H1 (cell line): ENCODE data around the gene WTIP. TPM values are rescaled to one million over a fixed set of nuclear protein-coding genes. Genes with fewer than 3 reads are reported as not detected.

Experiments used
- CTCF ChIA-PET: fragments of 300-600 bp; sonication (Branson Sonifier 250); formaldehyde crosslinking; loops from one replicate; lab custom pipeline; 2021; ENCODE audit not compliant: partially characterized antibody; lab: Charles Lee
- POLR2A ChIA-PET: fragments of 300-600 bp; sonication (Branson Sonifier 250); formaldehyde crosslinking; loops from one replicate; lab custom pipeline; 2021; ENCODE audit warnings: inconsistent platforms; ENCODE audit not compliant: partially characterized antibody; lab: Charles Lee
- DNase-seq, 2 experiments: peaks; one replicate each; pipeline versions ENCODE4 v3.0.0 to v3.0.0-alpha.2; 2010 to 2022; ENCODE audit warnings: low spot score in 2 of 2, low read depth in 1 of 2, mixed read lengths in 1 of 2
- FAIRE-seq: peaks from 2 replicates; lab custom pipeline; 2011; peaks lifted over from hg19 to GRCh38; lab: Jason Lieb, UNC
- H2AFZ ChIP-seq: 2 replicates; pipeline ENCODE4 v1.8.1; 2012; ENCODE audit warnings: low read length, inconsistent platforms
- H2AK5ac ChIP-seq: 2 replicates; pipeline ENCODE4 v1.6.1; 2013; ENCODE audit warnings: low read depth, low read length
- H2BK120ac ChIP-seq: replicated peaks from 2 replicates; pipeline ENCODE3; 2013; ENCODE audit warnings: low read depth, low read length, inconsistent platforms
- H2BK12ac ChIP-seq: 2 replicates; pipeline ENCODE4 v1.6.1; 2013; ENCODE audit warnings: low read depth, low read length
- H2BK15ac ChIP-seq: 2 replicates; pipeline ENCODE4 v1.6.1; 2013; ENCODE audit warnings: low read length
- H2BK20ac ChIP-seq: 2 replicates; pipeline ENCODE4 v1.6.1; 2013; ENCODE audit warnings: low read length
- H2BK5ac ChIP-seq: 2 replicates; pipeline ENCODE4 v1.6.1; 2013; ENCODE audit warnings: low read depth, low read length
- H3K14ac ChIP-seq: 2 replicates; pipeline ENCODE4 v1.6.1; 2013; ENCODE audit warnings: inconsistent platforms; ENCODE audit not compliant: insufficient read length
- H3K18ac ChIP-seq: 2 replicates; pipeline ENCODE4 v1.6.1; 2013; ENCODE audit warnings: low read length; ENCODE audit errors: extremely low read depth
- H3K23ac ChIP-seq: 2 replicates; pipeline ENCODE4 v1.6.1; 2013; ENCODE audit warnings: inconsistent platforms; ENCODE audit not compliant: insufficient read length
- H3K23me2 ChIP-seq: 2 replicates; pipeline ENCODE4 v1.6.1; 2013; ENCODE audit warnings: low read depth, low read length
- H3K27ac ChIP-seq: 2 replicates; pipeline ENCODE4 v1.6.1; 2011; ENCODE audit warnings: low read depth, low read length, inconsistent platforms
- H3K27me3 ChIP-seq, 4 experiments: replicated peaks in 1 of 4; 1 replicate in 1 of 4; 2 replicates in 3 of 4; pipeline versions ENCODE4 v1.6.1 to v1.8.1; 2011 to 2013; ENCODE audit warnings: low read length in 3 of 4, mild to moderate bottlenecking in 3 of 4, inconsistent platforms in 2 of 4, mixed read lengths in 2 of 4, moderate library complexity in 1 of 4; ENCODE audit not compliant: control insufficient read depth in 3 of 4, insufficient read depth in 3 of 4; ENCODE audit errors: extremely low read depth in 1 of 4
- H3K36me3 ChIP-seq, 4 experiments: 2 replicates each; pipeline versions ENCODE4 v1.6.1 to v1.8.1; 2011 to 2013; ENCODE audit warnings: mild to moderate bottlenecking in 4 of 4, low read length in 3 of 4, moderate library complexity in 2 of 4, control low read depth in 1 of 4, inconsistent platforms in 1 of 4; ENCODE audit not compliant: insufficient read depth in 4 of 4, control insufficient read depth in 2 of 4
- H3K4ac ChIP-seq: replicated peaks from 2 replicates; pipeline ENCODE3; 2013; ENCODE audit warnings: low read length, low read depth, mixed read lengths, inconsistent platforms; ENCODE audit not compliant: insufficient read length
- H3K4me1 ChIP-seq, 4 experiments: replicated peaks in 1 of 4; 1 replicate in 1 of 4; 2 replicates in 3 of 4; pipeline versions ENCODE4 v1.6.1 to v1.8.1; 2011 to 2013; ENCODE audit warnings: low read length in 3 of 4, inconsistent platforms in 2 of 4, mixed read lengths in 1 of 4; ENCODE audit not compliant: insufficient read depth in 4 of 4, control insufficient read depth in 3 of 4
- H3K4me2 ChIP-seq, 2 experiments: 2 replicates each; pipeline versions ENCODE4 v1.6.1 to v1.8.1; 2011 to 2013; ENCODE audit warnings: low read depth in 2 of 2, low read length in 2 of 2, control low read depth in 1 of 2, inconsistent platforms in 1 of 2, mild to moderate bottlenecking in 1 of 2; ENCODE audit not compliant: insufficient read depth in 1 of 2
- H3K4me3 ChIP-seq, 4 experiments: fragments of 200-600, 300-600 bp in 1 of 4; sonication (generic), shearing (Covaris generic), sonication (Bioruptor Twin) in 1 of 4; 2 replicates each; pipeline versions ENCODE4 v1.5.1 to v1.8.1; 2011 to 2016; ENCODE audit warnings: low read length in 4 of 4, low read depth in 3 of 4, control low read depth in 2 of 4, inconsistent platforms in 2 of 4, mild to moderate bottlenecking in 2 of 4, mixed read lengths in 1 of 4, moderate library complexity in 1 of 4; ENCODE audit not compliant: insufficient read depth in 2 of 4; ENCODE audit errors: extremely low read depth in 1 of 4
- H3K56ac ChIP-seq: replicated peaks from 2 replicates; pipeline ENCODE3; 2013; ENCODE audit warnings: low read depth, mild to moderate bottlenecking, mixed read lengths, low read length, inconsistent platforms; ENCODE audit not compliant: insufficient read length
- H3K79me1 ChIP-seq: 2 replicates; pipeline ENCODE4 v1.6.1; 2013; ENCODE audit warnings: low read depth, low read length, control low read depth
- H3K79me2 ChIP-seq, 2 experiments: 2 replicates each; pipeline versions ENCODE4 v1.6.1 to v1.8.1; 2012 to 2013; ENCODE audit warnings: low read length in 2 of 2, mild to moderate bottlenecking in 2 of 2, inconsistent platforms in 1 of 2; ENCODE audit not compliant: insufficient read depth in 2 of 2, control insufficient read depth in 1 of 2
- H3K9ac ChIP-seq, 4 experiments: replicated peaks in 1 of 4; 1 replicate in 1 of 4; 2 replicates in 3 of 4; pipeline versions ENCODE4 v1.6.1 to v1.8.1; 2011 to 2013; ENCODE audit warnings: low read depth in 3 of 4, low read length in 3 of 4, control low read depth in 2 of 4, mild to moderate bottlenecking in 2 of 4, moderate library complexity in 2 of 4, inconsistent platforms in 1 of 4; ENCODE audit errors: extremely low read depth in 1 of 4
- H3K9me3 ChIP-seq, 2 experiments: 2 replicates each; pipeline versions ENCODE4 v1.6.1 to v1.8.1; 2012 to 2013; ENCODE audit warnings: mild to moderate bottlenecking in 2 of 2, moderate library complexity in 2 of 2, control low read depth in 1 of 2, inconsistent platforms in 1 of 2, low read depth in 1 of 2, low read length in 1 of 2, mixed read lengths in 1 of 2; ENCODE audit not compliant: insufficient read depth in 2 of 2
- H4K20me1 ChIP-seq, 2 experiments: replicated peaks in 1 of 2; 2 replicates each; pipeline versions ENCODE3 to v1.8.1; 2011 to 2013; ENCODE audit warnings: inconsistent platforms in 2 of 2, low read length in 2 of 2, mild to moderate bottlenecking in 1 of 2; ENCODE audit not compliant: insufficient read depth in 2 of 2, control insufficient read depth in 1 of 2
- H4K5ac ChIP-seq: 2 replicates; pipeline ENCODE4 v1.6.1; 2013; ENCODE audit warnings: low read length, low read depth, mixed read lengths, inconsistent platforms; ENCODE audit not compliant: insufficient read length
- H4K8ac ChIP-seq: 2 replicates; pipeline ENCODE4 v1.8.0; 2013; ENCODE audit warnings: mild to moderate bottlenecking, moderate library complexity, low read length, inconsistent platforms; ENCODE audit not compliant: insufficient read depth; ENCODE audit errors: extremely low read depth
- H4K91ac ChIP-seq: replicated peaks from 2 replicates; pipeline ENCODE3; 2013; ENCODE audit warnings: low read length, mixed read lengths, inconsistent platforms; ENCODE audit not compliant: insufficient read length
- CBX5 ChIP-seq: fragments of 300-800, 300-1000 bp; sonication (generic); IDR thresholded peaks from 2 replicates; pipeline ENCODE4 v1.7.1; 2016; ENCODE audit warnings: antibody characterized with exemption, low read length, low read depth
- CEBPB ChIP-seq: IDR thresholded peaks from 2 replicates; pipeline ENCODE4 v1.6.1; 2012; ENCODE audit warnings: low read depth, low read length
- EP300 ChIP-seq, 2 experiments: IDR thresholded peaks; 1 replicate in 1 of 2; 2 replicates in 1 of 2; pipeline ENCODE4 v1.6.1; 2011 to 2012; ENCODE audit warnings: low read depth in 2 of 2, low read length in 2 of 2, mild to moderate bottlenecking in 2 of 2, borderline replicate concordance in 1 of 2, inconsistent platforms in 1 of 2, moderate library complexity in 1 of 2
- FOSL1 ChIP-seq: IDR thresholded peaks from 2 replicates; pipeline ENCODE4 v1.6.1; 2011; ENCODE audit warnings: mild to moderate bottlenecking, low read depth, low read length, moderate library complexity; ENCODE audit not compliant: insufficient read depth
- JUN ChIP-seq: IDR thresholded peaks from 2 replicates; pipeline ENCODE4 v1.6.1; 2011; ENCODE audit warnings: low read depth, mild to moderate bottlenecking, improper control_type of control experiment, low read length
- KDM5A ChIP-seq: fragments of 200-600 bp; IDR thresholded peaks from 2 replicates; pipeline ENCODE4 v1.7.1; 2012; ENCODE audit warnings: mild to moderate bottlenecking, low read length, inconsistent platforms, mixed read lengths
- POLR2A ChIP-seq, 2 experiments: IDR thresholded peaks; 1 replicate in 1 of 2; 2 replicates in 1 of 2; pipeline ENCODE4 v1.6.1; 2011; ENCODE audit warnings: low read depth in 2 of 2, low read length in 2 of 2, mild to moderate bottlenecking in 2 of 2; ENCODE audit errors: control extremely low read depth in 1 of 2
- POU5F1 ChIP-seq: IDR thresholded peaks from 2 replicates; pipeline ENCODE4 v1.6.1; 2011; ENCODE audit warnings: low read depth, mild to moderate bottlenecking, low read length, moderate library complexity
- RNF2 ChIP-seq: fragments of 200-900, 300-1000 bp; sonication (generic); IDR thresholded peaks from 2 replicates; pipeline ENCODE4 v1.7.1; 2016; ENCODE audit warnings: borderline replicate concordance, low read depth, mild to moderate bottlenecking, antibody characterized with exemption, low read length; ENCODE audit not compliant: poor library complexity, severe bottlenecking; ENCODE audit errors: missing control alignments
- SP1 ChIP-seq: IDR thresholded peaks from 2 replicates; pipeline ENCODE4 v1.6.1; 2011; ENCODE audit warnings: low read depth, low read length
- TAF1 ChIP-seq: IDR thresholded peaks from 2 replicates; pipeline ENCODE4 v1.6.1; 2011; ENCODE audit warnings: mild to moderate bottlenecking, low read depth, low read length
- TAF7 ChIP-seq: optimal IDR thresholded peaks from 2 replicates; pipeline ENCODE3; 2011; ENCODE audit warnings: low read depth, mild to moderate bottlenecking, inconsistent platforms, low read length, moderate library complexity, borderline replicate concordance
- USF2 ChIP-seq: IDR thresholded peaks from 2 replicates; pipeline ENCODE4 v1.6.1; 2011; ENCODE audit warnings: low read length, improper control_type of control experiment
- WGBS, 2 experiments: shearing (Covaris generic) in 1 of 2; methylation state at CpG; one replicate each; pipeline versions ENCODE4 v1.1.6 to v1.1.7; 2013 to 2015; ENCODE audit warnings: low lambda C conversion rate in 2 of 2, mixed read lengths in 2 of 2, inconsistent platforms in 1 of 2, low coverage in 1 of 2, missing lambda C conversion rate in 1 of 2; ENCODE audit not compliant: insufficient replicate concordance in 2 of 2, insufficient coverage in 1 of 2, insufficient read length in 1 of 2; ENCODE audit errors: extremely low coverage in 1 of 2, missing lambda C conversion rate in 1 of 2; 5-methylcytosine and 5-hydroxymethylcytosine counted together
- polyA plus RNA-seq, 7 experiments: library from polyadenylated mRNA; depleted of rRNA in 3 of 7; stranded (reverse) in 5 of 7; unstranded in 2 of 7; fragments of >200 nt in 5 of 7; fragments of 200-250 nt in 2 of 7; gene quantifications; 1 replicate in 5 of 7; 2 replicates in 1 of 7; 4 replicates in 1 of 7; pipeline versions ENCODE4 v1.2.1 to v1.2.3, GENCODE V29; 2011 to 2013; ENCODE audit warnings: missing spikeins in 2 of 7, mixed read lengths in 2 of 7
- total RNA-seq: library from RNA; stranded (reverse); fragmentation: NEBNext Ultra II Directional; extraction: Animal tissue kit (Norgen Biotek cat#: 25700); gene quantifications from 2 replicates; pipeline ENCODE4 v1.2.1, GENCODE V29; 2021

The WTIP gene
- total and polyA plus RNA-seq, 2 of the 8 experiments (the other 6 are each of a cell fraction or from before 2014, with no cell fraction given) = 8.7 to 15.4 TPM

- Histone ChIP-seq H2BK12ac (no peak overlapping the region), H2BK20ac (no peak overlapping the region), H3K79me1 (peaks cover 8% of the 10 kb centered on the region; the same call in 1 of the 2 replicates), H4K8ac (no peak overlapping the region), H2BK5ac (no peak overlapping the region), H3K4me2 (no peak overlapping the region), H3K4me1 (peaks cover 0 to 9% (median 6%) of the 10 kb centered on the region in 4 experiments; a peak in 6 of 7 replicates), H3K14ac (no peak overlapping the region), H2AK5ac (no peak overlapping the region), H3K56ac (no peak overlapping the region), H4K91ac (no peak overlapping the region), H3K18ac (no peak overlapping the region), H4K20me1 (peaks cover 0 to 16% of the 10 kb centered on the region in 2 experiments), H3K79me2 (peaks cover 0 to 6% of the 10 kb centered on the region in 2 experiments; a peak in 1 of 4 replicates), H3K27me3 (peaks cover 0 to 14% (median 8%) of the 10 kb centered on the region in 4 experiments; a peak in 5 of 7 replicates), H2BK120ac (no peak overlapping the region), H3K36me3 (peaks cover 0 to 5% (median 0%) of the 10 kb centered on the region in 4 experiments; a peak in 2 of 8 replicates), H3K9ac (no peak overlapping the region), H3K9me3 (no peaks in the 10 kb centered on the region), H3K4ac (no peak overlapping the region), H3K4me3 (no peak overlapping the region), H4K5ac (no peak overlapping the region), H3K23ac (no peak overlapping the region), H3K23me2 (peaks cover 16% of the 10 kb centered on the region; the same call in 1 of the 2 replicates), H2AFZ (no peak overlapping the region), H2BK15ac (no peak overlapping the region), H3K27ac (no peak overlapping the region)
- ChIA-PET CTCF (interaction anchor here (1.3 to 2.4 kb wide), 5 partner anchors 10 to 26 kb away, joined by 5 to 14 read pairs (median 7); no protein-coding TSS in a partner anchor), POLR2A (interaction anchor here (1.2 to 6.1 kb wide), 5 partner anchors 9 to 22 kb away, joined by 5 to 63 read pairs (median 6); no protein-coding TSS in a partner anchor)
- FAIRE-seq = no peak
- WGBS, 2 experiments = 81% methylated on average over 9 of the region's 9 CpGs; no CpG with 5 or more reads in 1 of the 2 experiments
- no peak for DNase-seq
- TF ChIP-seq SP1 (no peak), CBX5 (no peak), POU5F1 (no peak), FOSL1 (no peak), EP300 (IDR thresholded peaks at IDR 0.05; ENCODE audit: borderline replicate concordance in 1 of 2, low read depth in 2 of 2, low read length in 2 of 2) (no peak), RNF2 (no peak), USF2 (no peak), POLR2A (IDR thresholded peaks at IDR 0.05; ENCODE audit: control extremely low read depth in 1 of 2, low read depth in 2 of 2, low read length in 2 of 2) (no peak), CEBPB (no peak), JUN (no peak), KDM5A (no peak), TAF1 (no peak), TAF7 (no peak)
Observed at GRCh38 chr19:34485831-34486230, 4.3 kb downstream of the WTIP start.
